Hepatocyte (in vitro differentiated cells): ENCODE data around the gene ADCY4. TPM values are rescaled to one million over a fixed set of nuclear protein-coding genes. Genes with fewer than 3 reads are reported as not detected.

ENCODE experiments used
- DNase-seq: peaks from one replicate; pipeline ENCODE4 v3.0.0-alpha.2; 2016; ENCODE audit warnings: low spot score
- H2AFZ ChIP-seq: fragments of 200-600 bp; sonication (generic); 2 replicates; pipeline ENCODE4 v1.6.0; 2016; ENCODE audit warnings: antibody characterized with exemption, mild to moderate bottlenecking
- H3K27ac ChIP-seq: fragments of 200-600 bp; sonication (generic); 2 replicates; pipeline ENCODE4 v1.5.1; 2016; ENCODE audit warnings: mild to moderate bottlenecking
- H3K27me3 ChIP-seq: fragments of 200-600 bp; sonication (generic); 2 replicates; pipeline ENCODE4 v1.6.1; 2016
- H3K36me3 ChIP-seq: fragments of 200-600 bp; sonication (generic); replicated peaks from 2 replicates; pipeline ENCODE4 v1.5.1; 2016; ENCODE audit warnings: low read depth; ENCODE audit not compliant: insufficient read depth
- H3K4me1 ChIP-seq: fragments of 200-600 bp; sonication (generic); 2 replicates; pipeline ENCODE4 v1.5.1; 2016; ENCODE audit warnings: mild to moderate bottlenecking, moderate library complexity; ENCODE audit not compliant: insufficient read depth
- H3K4me2 ChIP-seq: fragments of 200-600 bp; sonication (generic); 2 replicates; pipeline ENCODE4 v1.6.0; 2016
- H3K4me3 ChIP-seq: fragments of 200-600 bp; sonication (generic); 2 replicates; pipeline ENCODE4 v1.5.1; 2016; ENCODE audit warnings: mild to moderate bottlenecking
- H3K79me2 ChIP-seq: fragments of 200-600 bp; sonication (generic); 2 replicates; pipeline ENCODE4 v1.6.0; 2017; ENCODE audit warnings: mild to moderate bottlenecking
- H3K9me2 ChIP-seq: fragments of 200-600 bp; sonication (generic); replicated peaks from 2 replicates; pipeline ENCODE4 v1.6.0; 2017; ENCODE audit warnings: mild to moderate bottlenecking; ENCODE audit not compliant: insufficient read depth
- H3K9me3 ChIP-seq: fragments of 200-600 bp; sonication (generic); 2 replicates; pipeline ENCODE4 v1.5.1; 2016; ENCODE audit warnings: low read depth, mild to moderate bottlenecking
- H4K20me1 ChIP-seq: fragments of 200-600 bp; sonication (generic); 2 replicates; pipeline ENCODE4 v1.6.0; 2016; ENCODE audit warnings: mild to moderate bottlenecking; ENCODE audit not compliant: insufficient read depth, poor library complexity, severe bottlenecking
- EZH2 ChIP-seq: fragments of 200-600 bp; sonication (generic); IDR thresholded peaks from 2 replicates; pipeline ENCODE4 v1.6.1; 2016; ENCODE audit warnings: antibody characterized with exemption, mild to moderate bottlenecking, borderline replicate concordance
- EZH2phosphoT487 ChIP-seq: fragments of 200-600 bp; sonication (generic); IDR thresholded peaks from one replicate; pipeline ENCODE4 v1.6.1; 2018; ENCODE audit warnings: antibody characterized with exemption, mild to moderate bottlenecking, low read depth, moderate library complexity; ENCODE audit not compliant: unreplicated experiment, severe bottlenecking
- WGBS: methylation state at CpG from one replicate; pipeline ENCODE4 v1.1.6; 2016; ENCODE audit warnings: low lambda C conversion rate; ENCODE audit errors: missing lambda C conversion rate; 5-methylcytosine and 5-hydroxymethylcytosine counted together
- polyA plus RNA-seq: library from polyadenylated mRNA; unstranded; fragments of >200 nt; fragmentation: Nextera tagmentation; extraction: Ambion mirVana; gene quantifications from 2 replicates; pipeline ENCODE4 v1.2.1, GENCODE V29; 2016
- total RNA-seq: library from RNA; depleted of rRNA; stranded (reverse); fragments of >200 nt; gene quantifications from 2 replicates; pipeline ENCODE4 v1.2.3, GENCODE V29; 2014
- TF ChIP-seq, protein P1 (sequence below): fragments of 200-600 bp; sonication (generic); IDR thresholded peaks from 2 replicates; pipeline ENCODE4 v1.5.1; 2016; ENCODE audit warnings: antibody characterized with exemption, mild to moderate bottlenecking; ENCODE audit not compliant: poor library complexity

The ADCY4 gene
- total and polyA plus RNA-seq, 2 experiments from 2014 or later = 0.63 to 1.3 TPM

DNA sequence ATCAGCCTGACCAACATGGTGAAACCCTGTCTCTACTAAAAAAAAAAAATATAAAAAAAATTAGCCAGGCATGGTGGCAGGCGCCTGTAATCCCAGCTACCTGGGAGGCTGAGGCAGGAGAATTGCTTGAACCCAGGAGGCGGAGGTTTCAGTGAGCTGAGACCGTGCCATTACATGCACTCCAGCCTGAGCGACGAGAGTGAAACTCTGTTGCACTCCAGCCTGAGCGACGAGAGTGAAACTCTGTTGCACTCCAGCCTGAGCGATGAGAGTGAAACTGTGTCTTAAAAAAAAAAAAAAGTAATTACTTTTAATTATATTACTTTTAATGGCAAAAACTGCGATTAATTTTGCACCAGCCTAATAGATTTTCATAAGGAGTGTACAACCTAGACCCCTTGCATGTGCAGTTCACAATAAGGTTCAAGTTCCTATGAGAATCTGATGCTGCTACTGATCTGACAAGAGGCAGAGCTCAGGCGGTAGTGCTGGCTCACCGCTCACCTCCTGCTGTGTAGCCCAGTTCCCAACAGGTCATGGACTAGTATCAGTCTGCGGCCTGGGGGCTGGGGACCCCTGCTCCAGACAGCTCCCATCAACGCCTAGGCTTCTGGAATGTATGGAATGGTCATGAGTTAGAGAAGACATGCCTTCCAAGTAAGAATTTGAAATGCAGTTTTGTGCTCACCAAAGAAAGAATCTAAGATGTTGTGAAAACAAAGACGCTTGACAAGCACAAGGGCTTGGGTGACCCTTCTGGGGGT, 13.5 kb downstream of the ADCY4 start:
- TF ChIP-seq, protein P1, sequence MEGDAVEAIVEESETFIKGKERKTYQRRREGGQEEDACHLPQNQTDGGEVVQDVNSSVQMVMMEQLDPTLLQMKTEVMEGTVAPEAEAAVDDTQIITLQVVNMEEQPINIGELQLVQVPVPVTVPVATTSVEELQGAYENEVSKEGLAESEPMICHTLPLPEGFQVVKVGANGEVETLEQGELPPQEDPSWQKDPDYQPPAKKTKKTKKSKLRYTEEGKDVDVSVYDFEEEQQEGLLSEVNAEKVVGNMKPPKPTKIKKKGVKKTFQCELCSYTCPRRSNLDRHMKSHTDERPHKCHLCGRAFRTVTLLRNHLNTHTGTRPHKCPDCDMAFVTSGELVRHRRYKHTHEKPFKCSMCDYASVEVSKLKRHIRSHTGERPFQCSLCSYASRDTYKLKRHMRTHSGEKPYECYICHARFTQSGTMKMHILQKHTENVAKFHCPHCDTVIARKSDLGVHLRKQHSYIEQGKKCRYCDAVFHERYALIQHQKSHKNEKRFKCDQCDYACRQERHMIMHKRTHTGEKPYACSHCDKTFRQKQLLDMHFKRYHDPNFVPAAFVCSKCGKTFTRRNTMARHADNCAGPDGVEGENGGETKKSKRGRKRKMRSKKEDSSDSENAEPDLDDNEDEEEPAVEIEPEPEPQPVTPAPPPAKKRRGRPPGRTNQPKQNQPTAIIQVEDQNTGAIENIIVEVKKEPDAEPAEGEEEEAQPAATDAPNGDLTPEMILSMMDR = no peak
- 87% methylated on average over 14 of the region's 14 CpGs for WGBS
- Histone ChIP-seq H3K9me2 (no peaks in the 10 kb centered on the region), H3K4me2 (no peak overlapping the region), H3K4me1 (no peaks in the 10 kb centered on the region), H3K27ac (no peak overlapping the region), H3K79me2 (no peaks in the 10 kb centered on the region), H3K4me3 (no peak overlapping the region), H3K27me3 (peaks cover 10% of the 10 kb centered on the region), H3K36me3 (no peaks in the 10 kb centered on the region), H2AFZ (no peak overlapping the region), H3K9me3 (no peaks in the 10 kb centered on the region), H4K20me1 (no peaks in the 10 kb centered on the region)
- no peak for DNase-seq

DNA sequence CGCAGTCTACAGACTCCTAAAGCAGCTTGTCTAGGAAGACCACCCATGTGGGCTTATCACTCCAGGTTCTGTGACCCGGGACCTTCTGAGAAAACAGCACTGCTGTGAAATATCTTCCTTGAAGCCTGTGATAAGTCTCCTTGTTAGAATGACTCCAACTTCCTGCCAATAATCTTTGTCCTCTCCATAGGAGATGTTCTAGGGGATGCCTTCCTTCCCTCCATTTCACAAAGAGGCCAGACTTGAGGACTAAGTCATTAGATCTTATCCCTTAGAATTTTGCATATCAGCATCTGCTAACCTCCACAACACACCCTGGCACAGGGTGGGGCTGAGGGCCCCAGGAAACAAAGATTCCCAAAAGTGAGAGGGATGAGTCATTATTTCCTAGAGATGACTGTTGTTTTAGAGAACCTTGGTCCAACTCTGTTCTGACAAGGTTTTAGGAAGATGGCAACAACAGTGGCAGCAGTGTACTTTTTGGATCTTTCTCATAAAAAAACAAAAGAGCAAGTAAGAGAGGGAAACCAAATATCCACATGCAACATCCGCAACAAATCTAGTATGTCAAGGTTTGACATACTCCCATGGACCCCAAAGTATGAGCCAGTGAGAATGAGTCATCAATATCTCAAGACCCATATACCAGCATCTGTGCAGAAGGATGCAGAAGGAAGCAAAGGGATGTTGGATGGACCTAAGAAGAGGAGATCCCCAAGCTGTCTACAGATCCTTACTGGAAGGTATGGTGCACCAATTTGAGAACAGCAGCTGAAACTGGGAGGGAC, 17.5 kb downstream of the ADCY4 start:
- Histone ChIP-seq H3K4me2 (no peak overlapping the region), H3K79me2 (no peaks in the 10 kb centered on the region), H3K27me3 (peaks cover 10% of the 10 kb centered on the region), H3K9me3 (no peaks in the 10 kb centered on the region), H3K4me1 (no peaks in the 10 kb centered on the region), H3K4me3 (no peak overlapping the region), H3K36me3 (no peaks in the 10 kb centered on the region), H3K9me2 (no peaks in the 10 kb centered on the region), H3K27ac (no peak overlapping the region), H4K20me1 (no peaks in the 10 kb centered on the region), H2AFZ (no peak overlapping the region)
- TF ChIP-seq EZH2phosphoT487 (no peak), EZH2 (no peak)
- TF ChIP-seq, protein P1 = no peak
- WGBS = 55% methylated on average over 3 of the region's 3 CpGs
- DNase-seq = no peak

DNA sequence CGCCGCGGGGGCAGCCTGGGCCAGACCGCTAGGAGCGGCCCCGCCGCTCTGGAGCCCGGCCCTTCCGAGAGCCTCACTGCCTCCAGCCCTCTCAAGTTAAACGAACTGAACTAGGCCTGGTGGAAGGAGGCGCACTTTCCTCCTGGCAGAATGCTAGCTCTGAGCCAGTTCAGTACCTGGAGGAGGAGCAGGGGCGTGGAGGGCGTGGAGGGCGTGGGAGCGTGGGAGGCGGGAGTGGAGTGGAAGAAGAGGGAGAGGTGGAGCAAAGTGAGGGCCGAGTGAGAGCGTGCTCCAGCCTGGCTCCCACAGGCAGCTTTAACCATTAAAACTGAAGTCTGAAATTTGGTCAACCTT, 18.3 kb downstream of the ADCY4 start:
- Histone ChIP-seq H3K79me2 (no peaks in the 10 kb centered on the region), H3K9me3 (no peaks in the 10 kb centered on the region), H3K4me2 (no peak overlapping the region), H3K4me1 (no peaks in the 10 kb centered on the region), H3K9me2 (no peaks in the 10 kb centered on the region), H3K27me3 (peaks cover 10% of the 10 kb centered on the region), H4K20me1 (no peaks in the 10 kb centered on the region), H3K27ac (no peak overlapping the region), H3K36me3 (no peaks in the 10 kb centered on the region), H3K4me3 (no peak overlapping the region), H2AFZ (no peak overlapping the region)
- TF ChIP-seq, protein P1 = no peak
- TF ChIP-seq EZH2phosphoT487 (no peak), EZH2 (no peak)
- DNase-seq = no peak
- WGBS = 91% methylated on average over 18 of the region's 18 CpGs
